Measurements from ENCODE around the gene KRT35. TPM values are rescaled to one million over a fixed set of nuclear protein-coding genes. Genes with fewer than 3 reads are reported as not detected.

Gene KRT35
- total and polyA plus RNA-seq, 2 experiments from 2014 or later = not detected

DNA sequence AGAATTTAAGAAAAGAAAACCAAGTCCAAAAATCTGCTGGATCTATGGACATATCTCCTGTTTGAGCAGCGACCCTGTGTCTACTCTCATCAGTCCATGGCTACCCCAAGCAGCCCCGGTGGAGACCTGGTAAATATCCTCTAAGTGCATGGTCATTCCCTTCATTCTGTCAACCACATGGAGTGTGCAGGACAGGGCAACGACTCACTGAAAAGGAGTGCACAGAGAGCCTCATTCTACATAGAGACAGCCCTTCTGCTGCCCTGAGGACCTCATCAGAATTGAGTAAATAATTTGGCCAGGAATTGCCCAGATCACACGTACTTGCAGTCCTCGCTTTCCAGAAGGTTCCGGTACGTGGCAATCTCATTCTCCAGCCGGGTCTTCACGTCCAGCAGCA, 43.2 kb downstream of the KRT35 start:
- ATAC-seq (no peak), DNase-seq (ENCODE audit: low spot score) (no peak)
- Histone ChIP-seq H3K4me2 (no peak overlapping the region), H3K4me3 (no peak overlapping the region), H3K9me2 (ENCODE audit: insufficient read depth) (0 out of 2 replicates have a peak, but pooled peaks cover 3% of the 10 kb centered on the region), H4K20me1 (replicated peaks; ENCODE audit: insufficient read depth) (no peaks in the 10 kb centered on the region), H3K27ac (ENCODE audit: low read depth) (no peak overlapping the region), H3F3A (replicated peaks; ENCODE audit: low read depth) (no peaks in the 10 kb centered on the region), H3K79me2 (replicated peaks; ENCODE audit: insufficient read depth) (no peaks in the 10 kb centered on the region), H3K36me3 (ENCODE audit: insufficient read depth) (no peaks in the 10 kb centered on the region; the same call in 1 of the 2 replicates), H3K27me3 (ENCODE audit: insufficient read depth) (no peaks in the 10 kb centered on the region), H2AFZ (no peak overlapping the region), H3K4me1 (ENCODE audit: insufficient read depth) (no peaks in the 10 kb centered on the region)
- Mint-ChIP-seq H3K4me1 (no peaks in the 10 kb centered on the region), H3K27ac (no peak overlapping the region), H3K36me3 (ENCODE audit: low read depth) (no peaks in the 10 kb centered on the region), H3K27me3 (ENCODE audit: insufficient read depth, low read depth, poor library complexity) (peaks cover 3% of the 10 kb centered on the region), H3K9me3 (peaks cover 4% of the 10 kb centered on the region; the same call in 2 of the 3 replicates), H3K4me3 (no peak overlapping the region)
- TF ChIP-seq STAT1 (IDR thresholded peaks at IDR 0.05; ENCODE audit: unreplicated experiment) (no peak), ZNF114 (CRISPR knock-in tag; IDR thresholded peaks at IDR 0.05) (no peak), ZNF331 (CRISPR knock-in tag; IDR thresholded peaks at IDR 0.05; ENCODE audit: low read depth) (no peak), EZH2 (IDR thresholded peaks at IDR 0.05; ENCODE audit: low read depth, unreplicated experiment) (no peak), POLR2AphosphoS5 (IDR thresholded peaks at IDR 0.05; ENCODE audit: low read depth) (no peak), NANOG (IDR thresholded peaks at IDR 0.05; ENCODE audit: borderline replicate concordance) (no peak), JUNB (IDR thresholded peaks at IDR 0.05; ENCODE audit: unreplicated experiment) (no peak), CREB1 (CRISPR knock-in tag; IDR thresholded peaks at IDR 0.05; ENCODE audit: low read depth) (no peak)
- TF ChIP-seq, protein P1, sequence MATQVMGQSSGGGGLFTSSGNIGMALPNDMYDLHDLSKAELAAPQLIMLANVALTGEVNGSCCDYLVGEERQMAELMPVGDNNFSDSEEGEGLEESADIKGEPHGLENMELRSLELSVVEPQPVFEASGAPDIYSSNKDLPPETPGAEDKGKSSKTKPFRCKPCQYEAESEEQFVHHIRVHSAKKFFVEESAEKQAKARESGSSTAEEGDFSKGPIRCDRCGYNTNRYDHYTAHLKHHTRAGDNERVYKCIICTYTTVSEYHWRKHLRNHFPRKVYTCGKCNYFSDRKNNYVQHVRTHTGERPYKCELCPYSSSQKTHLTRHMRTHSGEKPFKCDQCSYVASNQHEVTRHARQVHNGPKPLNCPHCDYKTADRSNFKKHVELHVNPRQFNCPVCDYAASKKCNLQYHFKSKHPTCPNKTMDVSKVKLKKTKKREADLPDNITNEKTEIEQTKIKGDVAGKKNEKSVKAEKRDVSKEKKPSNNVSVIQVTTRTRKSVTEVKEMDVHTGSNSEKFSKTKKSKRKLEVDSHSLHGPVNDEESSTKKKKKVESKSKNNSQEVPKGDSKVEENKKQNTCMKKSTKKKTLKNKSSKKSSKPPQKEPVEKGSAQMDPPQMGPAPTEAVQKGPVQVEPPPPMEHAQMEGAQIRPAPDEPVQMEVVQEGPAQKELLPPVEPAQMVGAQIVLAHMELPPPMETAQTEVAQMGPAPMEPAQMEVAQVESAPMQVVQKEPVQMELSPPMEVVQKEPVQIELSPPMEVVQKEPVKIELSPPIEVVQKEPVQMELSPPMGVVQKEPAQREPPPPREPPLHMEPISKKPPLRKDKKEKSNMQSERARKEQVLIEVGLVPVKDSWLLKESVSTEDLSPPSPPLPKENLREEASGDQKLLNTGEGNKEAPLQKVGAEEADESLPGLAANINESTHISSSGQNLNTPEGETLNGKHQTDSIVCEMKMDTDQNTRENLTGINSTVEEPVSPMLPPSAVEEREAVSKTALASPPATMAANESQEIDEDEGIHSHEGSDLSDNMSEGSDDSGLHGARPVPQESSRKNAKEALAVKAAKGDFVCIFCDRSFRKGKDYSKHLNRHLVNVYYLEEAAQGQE (IDR thresholded peaks at IDR 0.05; ENCODE audit: unreplicated experiment) = no peak
- TF ChIP-seq, protein P2, sequence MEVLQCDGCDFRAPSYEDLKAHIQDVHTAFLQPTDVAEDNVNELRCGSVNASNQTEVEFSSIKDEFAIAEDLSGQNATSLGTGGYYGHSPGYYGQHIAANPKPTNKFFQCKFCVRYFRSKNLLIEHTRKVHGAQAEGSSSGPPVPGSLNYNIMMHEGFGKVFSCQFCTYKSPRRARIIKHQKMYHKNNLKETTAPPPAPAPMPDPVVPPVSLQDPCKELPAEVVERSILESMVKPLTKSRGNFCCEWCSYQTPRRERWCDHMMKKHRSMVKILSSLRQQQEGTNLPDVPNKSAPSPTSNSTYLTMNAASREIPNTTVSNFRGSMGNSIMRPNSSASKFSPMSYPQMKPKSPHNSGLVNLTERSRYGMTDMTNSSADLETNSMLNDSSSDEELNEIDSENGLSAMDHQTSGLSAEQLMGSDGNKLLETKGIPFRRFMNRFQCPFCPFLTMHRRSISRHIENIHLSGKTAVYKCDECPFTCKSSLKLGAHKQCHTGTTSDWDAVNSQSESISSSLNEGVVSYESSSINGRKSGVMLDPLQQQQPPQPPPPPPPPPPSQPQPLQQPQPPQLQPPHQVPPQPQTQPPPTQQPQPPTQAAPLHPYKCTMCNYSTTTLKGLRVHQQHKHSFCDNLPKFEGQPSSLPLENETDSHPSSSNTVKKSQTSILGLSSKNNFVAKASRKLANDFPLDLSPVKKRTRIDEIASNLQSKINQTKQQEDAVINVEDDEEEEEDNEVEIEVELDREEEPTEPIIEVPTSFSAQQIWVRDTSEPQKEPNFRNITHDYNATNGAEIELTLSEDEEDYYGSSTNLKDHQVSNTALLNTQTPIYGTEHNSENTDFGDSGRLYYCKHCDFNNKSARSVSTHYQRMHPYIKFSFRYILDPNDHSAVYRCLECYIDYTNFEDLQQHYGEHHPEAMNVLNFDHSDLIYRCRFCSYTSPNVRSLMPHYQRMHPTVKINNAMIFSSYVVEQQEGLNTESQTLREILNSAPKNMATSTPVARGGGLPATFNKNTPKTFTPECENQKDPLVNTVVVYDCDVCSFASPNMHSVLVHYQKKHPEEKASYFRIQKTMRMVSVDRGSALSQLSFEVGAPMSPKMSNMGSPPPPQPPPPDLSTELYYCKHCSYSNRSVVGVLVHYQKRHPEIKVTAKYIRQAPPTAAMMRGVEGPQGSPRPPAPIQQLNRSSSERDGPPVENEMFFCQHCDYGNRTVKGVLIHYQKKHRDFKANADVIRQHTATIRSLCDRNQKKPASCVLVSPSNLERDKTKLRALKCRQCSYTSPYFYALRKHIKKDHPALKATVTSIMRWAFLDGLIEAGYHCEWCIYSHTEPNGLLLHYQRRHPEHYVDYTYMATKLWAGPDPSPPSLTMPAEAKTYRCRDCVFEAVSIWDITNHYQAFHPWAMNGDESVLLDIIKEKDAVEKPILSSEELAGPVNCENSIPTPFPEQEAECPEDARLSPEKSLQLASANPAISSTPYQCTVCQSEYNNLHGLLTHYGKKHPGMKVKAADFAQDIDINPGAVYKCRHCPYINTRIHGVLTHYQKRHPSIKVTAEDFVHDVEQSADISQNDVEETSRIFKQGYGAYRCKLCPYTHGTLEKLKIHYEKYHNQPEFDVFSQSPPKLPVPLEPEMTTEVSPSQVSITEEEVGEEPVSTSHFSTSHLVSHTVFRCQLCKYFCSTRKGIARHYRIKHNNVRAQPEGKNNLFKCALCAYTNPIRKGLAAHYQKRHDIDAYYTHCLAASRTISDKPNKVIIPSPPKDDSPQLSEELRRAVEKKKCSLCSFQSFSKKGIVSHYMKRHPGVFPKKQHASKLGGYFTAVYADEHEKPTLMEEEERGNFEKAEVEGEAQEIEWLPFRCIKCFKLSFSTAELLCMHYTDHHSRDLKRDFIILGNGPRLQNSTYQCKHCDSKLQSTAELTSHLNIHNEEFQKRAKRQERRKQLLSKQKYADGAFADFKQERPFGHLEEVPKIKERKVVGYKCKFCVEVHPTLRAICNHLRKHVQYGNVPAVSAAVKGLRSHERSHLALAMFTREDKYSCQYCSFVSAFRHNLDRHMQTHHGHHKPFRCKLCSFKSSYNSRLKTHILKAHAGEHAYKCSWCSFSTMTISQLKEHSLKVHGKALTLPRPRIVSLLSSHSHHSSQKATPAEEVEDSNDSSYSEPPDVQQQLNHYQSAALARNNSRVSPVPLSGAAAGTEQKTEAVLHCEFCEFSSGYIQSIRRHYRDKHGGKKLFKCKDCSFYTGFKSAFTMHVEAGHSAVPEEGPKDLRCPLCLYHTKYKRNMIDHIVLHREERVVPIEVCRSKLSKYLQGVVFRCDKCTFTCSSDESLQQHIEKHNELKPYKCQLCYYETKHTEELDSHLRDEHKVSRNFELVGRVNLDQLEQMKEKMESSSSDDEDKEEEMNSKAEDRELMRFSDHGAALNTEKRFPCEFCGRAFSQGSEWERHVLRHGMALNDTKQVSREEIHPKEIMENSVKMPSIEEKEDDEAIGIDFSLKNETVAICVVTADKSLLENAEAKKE (CRISPR knock-in tag; IDR thresholded peaks at IDR 0.05) = no peak
- TF ChIP-seq, protein P3, sequence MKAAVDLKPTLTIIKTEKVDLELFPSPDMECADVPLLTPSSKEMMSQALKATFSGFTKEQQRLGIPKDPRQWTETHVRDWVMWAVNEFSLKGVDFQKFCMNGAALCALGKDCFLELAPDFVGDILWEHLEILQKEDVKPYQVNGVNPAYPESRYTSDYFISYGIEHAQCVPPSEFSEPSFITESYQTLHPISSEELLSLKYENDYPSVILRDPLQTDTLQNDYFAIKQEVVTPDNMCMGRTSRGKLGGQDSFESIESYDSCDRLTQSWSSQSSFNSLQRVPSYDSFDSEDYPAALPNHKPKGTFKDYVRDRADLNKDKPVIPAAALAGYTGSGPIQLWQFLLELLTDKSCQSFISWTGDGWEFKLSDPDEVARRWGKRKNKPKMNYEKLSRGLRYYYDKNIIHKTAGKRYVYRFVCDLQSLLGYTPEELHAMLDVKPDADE (IDR thresholded peaks at IDR 0.05) = no peak

Data from GM23338 (cell line).